GM19372 (cell line): Measurements from ENCODE around the gene UBXN11.
"Not testable (repeated sequence)": the region's sequence is repeated elsewhere in the genome, so short reads cannot be mapped to it uniquely, and the experiment has no call there.

Experiments
- ATAC-seq: cut with Tn5 transposase; IDR thresholded peaks from one replicate; pipeline ENCODE4 v1.9.1; 2021; ENCODE audit warnings: mild to moderate bottlenecking, low read depth, moderate library complexity; ENCODE audit not compliant: unreplicated experiment

Gene UBXN11

GRCh38 chr1:26307966-26308899 is 1.8 kb upstream of the UBXN11 start:
- not testable (repeated sequence) for ATAC-seq

- ATAC-seq = no peak
These were observed 936 bp upstream of the UBXN11 start for GRCh38 chr1:26307363-26307781.

- no peak for ATAC-seq
These were observed 658 bp downstream of the UBXN11 start for GRCh38 chr1:26305667-26306289.

GRCh38 chr1:26302733-26303405 is 3.6 kb downstream of the UBXN11 start:
- no peak for ATAC-seq

- no peak for ATAC-seq
These were observed 5.7 kb downstream of the UBXN11 start for GRCh38 chr1:26300578-26301275.

GRCh38 chr1:26297791-26298124 is 8.7 kb downstream of the UBXN11 start:
- ATAC-seq = no peak

- no peak for ATAC-seq
These were observed 9.2 kb downstream of the UBXN11 start for GRCh38 chr1:26297057-26297790.

- ATAC-seq = no peak
These were observed 9.9 kb downstream of the UBXN11 start for GRCh38 chr1:26296340-26297056.

- ATAC-seq = no peak
These were observed 11.0 kb downstream of the UBXN11 start for GRCh38 chr1:26295194-26296138.

GRCh38 chr1:26293911-26294463 is 12.4 kb downstream of the UBXN11 start:
- no peak for ATAC-seq

- ATAC-seq = not testable (repeated sequence)
These were observed 13.7 kb downstream of the UBXN11 start for GRCh38 chr1:26292735-26293134.

- no peak for ATAC-seq
These were observed 14.5 kb downstream of the UBXN11 start for GRCh38 chr1:26291939-26292338.

- no peak for ATAC-seq
These were observed 15.0 kb downstream of the UBXN11 start for GRCh38 chr1:26291433-26291832.

GRCh38 chr1:26290882-26291261 is 15.6 kb downstream of the UBXN11 start:
- ATAC-seq = no peak

GRCh38 chr1:26290122-26290881 is 16.1 kb downstream of the UBXN11 start:
- no peak for ATAC-seq

GRCh38 chr1:26289158-26290059 is 17.0 kb downstream of the UBXN11 start:
- no peak for ATAC-seq
